Endothelial cell of umbilical vein (primary cell): ENCODE measurements around the gene GANAB. TPM values are rescaled to one million over a fixed set of nuclear protein-coding genes. Genes with fewer than 3 reads are reported as not detected.

Experiments
- BruUV-seq: library from RNA; stranded (reverse); fragments of 400-500 nt; replicated peaks from 2 replicates; lab custom pipeline; 2021; lab: Mats Ljungman, UMichigan
- CTCF ChIA-PET: fragments of 300-600, 350-600 bp; sonication (Branson Sonifier 250); formaldehyde crosslinking; loops from one replicate; lab custom pipeline; 2021; ENCODE audit warnings: antibody characterized with exemption, inconsistent platforms; lab: Charles Lee
- POLR2A ChIA-PET: fragments of 300-600, 350-600 bp; sonication (Branson Sonifier 250); formaldehyde crosslinking; loops from one replicate; lab custom pipeline; 2021; ENCODE audit warnings: antibody characterized with exemption, inconsistent platforms; lab: Charles Lee
- DNase-seq: peaks from one replicate; pipeline ENCODE4 v3.0.0-alpha.2; 2011; ENCODE audit warnings: low read depth, low spot score
- FAIRE-seq: peaks from 2 replicates; lab custom pipeline; 2011; peaks lifted over from hg19 to GRCh38; lab: Jason Lieb, UNC
- H2AFZ ChIP-seq: 2 replicates; pipeline ENCODE4 v1.6.0; 2012; ENCODE audit warnings: low read depth, low read length, control low read depth, inconsistent platforms
- H3K27ac ChIP-seq: 2 replicates; pipeline ENCODE4 v1.5.1; 2011; ENCODE audit warnings: low read depth, mild to moderate bottlenecking, control low read depth, low read length, moderate library complexity; ENCODE audit not compliant: insufficient read depth
- H3K27me3 ChIP-seq, 2 experiments: 2 replicates each; pipeline versions ENCODE4 v1.6.0 to v1.6.1; 2011; ENCODE audit warnings: low read length in 2 of 2, mixed read lengths in 1 of 2; ENCODE audit not compliant: control insufficient read depth in 2 of 2, insufficient read depth in 2 of 2
- H3K36me3 ChIP-seq, 2 experiments: 2 replicates in 1 of 2; 3 replicates in 1 of 2; pipeline ENCODE4 v1.5.1; 2011; ENCODE audit warnings: low read length in 2 of 2, mild to moderate bottlenecking in 1 of 2, moderate library complexity in 1 of 2; ENCODE audit not compliant: control insufficient read depth in 2 of 2, insufficient read depth in 2 of 2; ENCODE audit errors: extremely low read depth in 1 of 2
- H3K4me1 ChIP-seq: 3 replicates; pipeline ENCODE4 v1.5.1; 2011; ENCODE audit warnings: mild to moderate bottlenecking, low read length; ENCODE audit not compliant: control insufficient read depth, insufficient read depth; ENCODE audit errors: extremely low read depth
- H3K4me2 ChIP-seq: 2 replicates; pipeline ENCODE4 v1.6.1; 2011; ENCODE audit warnings: low read length, control low read depth, mixed read lengths; ENCODE audit not compliant: insufficient read depth
- H3K4me3 ChIP-seq, 3 experiments: fragments of 200-600 bp in 1 of 3; sonication (generic), shearing (Covaris generic) in 1 of 3; replicated peaks in 1 of 3; 2 replicates each; pipeline ENCODE4 v1.5.1; 2011 to 2016; ENCODE audit warnings: control low read depth in 3 of 3, low read length in 3 of 3, mild to moderate bottlenecking in 2 of 3, inconsistent platforms in 1 of 3, low read depth in 1 of 3, moderate library complexity in 1 of 3; ENCODE audit not compliant: insufficient read depth in 1 of 3
- H3K79me2 ChIP-seq: 2 replicates; pipeline ENCODE4 v1.6.0; 2012; ENCODE audit warnings: low read length, inconsistent platforms; ENCODE audit not compliant: control insufficient read depth, insufficient read depth
- H3K9ac ChIP-seq: replicated peaks from 2 replicates; pipeline ENCODE3; 2011; ENCODE audit warnings: low read length, control low read depth; ENCODE audit not compliant: insufficient read depth; ENCODE audit errors: extremely low read depth
- H3K9me1 ChIP-seq: replicated peaks from 3 replicates; pipeline ENCODE4 v1.6.0; 2011; ENCODE audit warnings: mild to moderate bottlenecking, low read length; ENCODE audit not compliant: control insufficient read depth, insufficient read depth; ENCODE audit errors: extremely low read depth
- H3K9me3 ChIP-seq: replicated peaks from 2 replicates; pipeline ENCODE4 v1.5.1; 2012; ENCODE audit warnings: low read length, inconsistent platforms; ENCODE audit not compliant: control insufficient read depth, insufficient read depth
- H4K20me1 ChIP-seq: replicated peaks from 2 replicates; pipeline ENCODE3; 2011; ENCODE audit warnings: mild to moderate bottlenecking, low read length; ENCODE audit not compliant: control insufficient read depth, insufficient read depth; ENCODE audit errors: extremely low read depth
- CTCF ChIP-seq, 2 donors: IDR thresholded peaks; 1 replicate in 1 of 2; 2 replicates in 1 of 2; pipeline ENCODE4 v1.5.1; 2011; ENCODE audit warnings: low read length in 2 of 2, mild to moderate bottlenecking in 2 of 2, moderate library complexity in 2 of 2, control low read depth in 1 of 2, inconsistent platforms in 1 of 2, low read depth in 1 of 2; ENCODE audit not compliant: insufficient read depth in 1 of 2; ENCODE audit errors: extremely low read depth in 1 of 2
- EZH2 ChIP-seq: IDR thresholded peaks from 2 replicates; pipeline ENCODE4 v1.6.1; 2012; ENCODE audit warnings: borderline replicate concordance, low read depth, mild to moderate bottlenecking, moderate library complexity, low read length, inconsistent platforms; ENCODE audit not compliant: severe bottlenecking
- FOS ChIP-seq: IDR thresholded peaks from 2 replicates; pipeline ENCODE4 v1.6.1; 2011; ENCODE audit warnings: mild to moderate bottlenecking, low read length, moderate library complexity, borderline replicate concordance; ENCODE audit not compliant: insufficient read depth
- GATA2 ChIP-seq: IDR thresholded peaks from 2 replicates; pipeline ENCODE4 v1.7.0; 2011; ENCODE audit warnings: low read depth, mild to moderate bottlenecking, moderate library complexity, mixed read lengths, low read length; ENCODE audit not compliant: insufficient read length, insufficient read depth
- JUN ChIP-seq: IDR thresholded peaks from 2 replicates; pipeline ENCODE4 v1.6.1; 2011; ENCODE audit warnings: borderline replicate concordance, low read depth; ENCODE audit not compliant: insufficient read length, insufficient read depth
- MAX ChIP-seq: IDR thresholded peaks from 2 replicates; pipeline ENCODE4 v1.6.1; 2011; ENCODE audit not compliant: insufficient read depth, insufficient read length
- MYC ChIP-seq: IDR thresholded peaks from one replicate; pipeline ENCODE4 v1.6.1; 2011; ENCODE audit warnings: mild to moderate bottlenecking, low read depth, low read length
- POLR2A ChIP-seq: IDR thresholded peaks from 2 replicates; pipeline ENCODE4 v1.6.1; 2012; ENCODE audit warnings: low read depth, mild to moderate bottlenecking, control low read depth, low read length
- POLR2AphosphoS5 ChIP-seq: IDR thresholded peaks from 2 replicates; pipeline ENCODE4 v1.6.1; 2012; ENCODE audit warnings: low read depth, mild to moderate bottlenecking, control low read depth, low read length, moderate library complexity; ENCODE audit not compliant: insufficient read depth
- dilution Hi-C: fragments of 300-500 bp; cut with MboI; formaldehyde crosslinking; loops from one replicate; pipeline ENCODE4 v1.15.0; 2019; ENCODE audit warnings: low sequenced_read_pairs; ENCODE audit not compliant: extremely low pct_ligation_motif_present
- intact Hi-C: fragments of 100-400 bp; cut with micrococcal nuclease; formaldehyde crosslinking; loops from one replicate; pipeline ENCODE4 v1.10.0; 2022
- polyA plus RNA-seq, 4 experiments: library from polyadenylated mRNA; depleted of rRNA in 3 of 4; stranded (reverse) in 3 of 4; unstranded in 1 of 4; fragments of >200 nt; gene quantifications; 2 replicates each; pipeline versions ENCODE4 v1.2.1 to v1.2.3, GENCODE V29; 2011 to 2012; ENCODE audit warnings: missing spikeins in 1 of 4
- total RNA-seq: library from RNA; stranded (reverse); gene quantifications from 2 replicates; pipeline ENCODE4 v1.2.3, GENCODE V29; 2021

The GANAB gene
- total and polyA plus RNA-seq, 2 donors (not counting 3 experiments of a cell fraction or from before 2014, with no cell fraction given) = 389 to 455 TPM

- no peak overlapping the region for H3K4me2 ChIP-seq
- FAIRE-seq (no peak), DNase-seq (no peak)
- TF ChIP-seq MYC (no peak), GATA2 (no peak), EZH2 (no peak), CTCF (IDR thresholded peaks at IDR 0.05; ENCODE audit: extremely low read depth in 1 of 2, insufficient read depth in 1 of 2, low read depth in 1 of 2, low read length in 2 of 2) (no peak), JUN (no peak), MAX (no peak), POLR2AphosphoS5 (no peak), POLR2A (no peak), FOS (no peak)
- intact Hi-C loops = no loop called here
- ChIA-PET POLR2A (interaction anchor here (0.5 kb wide), 1 partner anchor 38 kb away, joined by 4 read pairs; no protein-coding TSS in a partner anchor), CTCF (interaction anchor here (1.5 to 3.8 kb wide), 2 partner anchors 9 to 12 kb away, joined by 4 to 29 read pairs; partner anchors contain the start of genes EML3 and TUT1)
- no peaks in the 10 kb centered on the region for H3K27me3 ChIP-seq
- no peaks in the 10 kb centered on the region for H3K9me3 ChIP-seq
- no peak overlapping the region for H3K4me3 ChIP-seq
- no TSS peak for BruUV-seq
- peaks cover 19% of the 10 kb centered on the region for H3K4me1 ChIP-seq
- H3K36me3 ChIP-seq = peaks cover 1 to 12% of the 10 kb centered on the region in 2 experiments
- peaks cover 31% of the 10 kb centered on the region for H3K79me2 ChIP-seq
- dilution Hi-C loops = no loop called here
- H3K27ac ChIP-seq = no peak overlapping the region
- no peak overlapping the region for H2AFZ ChIP-seq
- H3K9ac ChIP-seq = no peak overlapping the region
- H4K20me1 ChIP-seq = no peaks in the 10 kb centered on the region
- no peaks in the 10 kb centered on the region for H3K9me1 ChIP-seq
These were observed 43.4 kb downstream of the GANAB start for GRCh38 chr11:62603072-62603408.
